Astrocyte (in vitro differentiated cells and primary cell): ENCODE measurements around the gene CALR3. TPM values are rescaled to one million over a fixed set of nuclear protein-coding genes. Genes with fewer than 3 reads are reported as not detected.
A peak's percentile ranks its signal among the peaks of the same experiment; 100 is the strongest.

Experiments
- DNase-seq: peaks from one replicate; pipeline ENCODE4 v3.0.0-alpha.2; 2010; ENCODE audit warnings: low read depth
- FAIRE-seq: peaks from 2 replicates; lab custom pipeline; 2011; peaks lifted over from hg19 to GRCh38; lab: Jason Lieb, UNC
- H2AFZ ChIP-seq: 2 replicates; pipeline ENCODE4 v1.6.0; 2012; ENCODE audit warnings: low read depth, low read length, inconsistent platforms
- H3K27ac ChIP-seq: 2 replicates; pipeline ENCODE4 v1.5.1; 2011; ENCODE audit warnings: low read depth, low read length, inconsistent platforms
- H3K27me3 ChIP-seq: 2 replicates; pipeline ENCODE4 v1.6.0; 2011; ENCODE audit warnings: low read length, inconsistent platforms; ENCODE audit not compliant: insufficient read depth
- H3K36me3 ChIP-seq: 2 replicates; pipeline ENCODE4 v1.5.1; 2011; ENCODE audit warnings: low read length, inconsistent platforms; ENCODE audit not compliant: insufficient read depth
- H3K4me1 ChIP-seq: 2 replicates; pipeline ENCODE4 v1.5.1; 2011; ENCODE audit warnings: low read length, inconsistent platforms; ENCODE audit not compliant: insufficient read depth
- H3K4me2 ChIP-seq: 2 replicates; pipeline ENCODE4 v1.6.0; 2012; ENCODE audit warnings: low read length, inconsistent platforms
- H3K4me3 ChIP-seq: 2 replicates; pipeline ENCODE4 v1.5.1; 2011; ENCODE audit warnings: low read depth, mild to moderate bottlenecking, low read length, inconsistent platforms; ENCODE audit not compliant: insufficient read depth
- H3K79me2 ChIP-seq: 2 replicates; pipeline ENCODE4 v1.6.0; 2012; ENCODE audit warnings: mild to moderate bottlenecking, low read length, inconsistent platforms; ENCODE audit not compliant: insufficient read depth
- H3K9ac ChIP-seq: 2 replicates; pipeline ENCODE4 v1.6.0; 2012; ENCODE audit warnings: mild to moderate bottlenecking, low read length, inconsistent platforms
- H3K9me3 ChIP-seq: 2 replicates; pipeline ENCODE4 v1.5.1; 2012; ENCODE audit warnings: low read depth, mild to moderate bottlenecking, low read length, inconsistent platforms; ENCODE audit not compliant: insufficient read depth
- H4K20me1 ChIP-seq: 2 replicates; pipeline ENCODE4 v1.6.0; 2012; ENCODE audit warnings: low read length, inconsistent platforms; ENCODE audit not compliant: insufficient read depth
- H3K27ac Mint-ChIP-seq: one replicate; pipeline ENCODE4 v1.8.0; 2021; ENCODE audit warnings: mild to moderate bottlenecking, mixed read lengths; ENCODE audit not compliant: unreplicated experiment
- H3K27me3 Mint-ChIP-seq: one replicate; pipeline ENCODE4 v1.8.0; 2021; ENCODE audit warnings: low read depth, mixed read lengths; ENCODE audit not compliant: unreplicated experiment
- H3K36me3 Mint-ChIP-seq: one replicate; pipeline ENCODE4 v1.8.0; 2021; ENCODE audit warnings: low read depth, mixed read lengths; ENCODE audit not compliant: unreplicated experiment
- H3K4me1 Mint-ChIP-seq: one replicate; pipeline ENCODE4 v1.8.0; 2021; ENCODE audit warnings: low read depth, mixed read lengths; ENCODE audit not compliant: unreplicated experiment
- H3K4me3 Mint-ChIP-seq: one replicate; pipeline ENCODE4 v1.8.0; 2021; ENCODE audit warnings: mild to moderate bottlenecking, moderate library complexity, mixed read lengths; ENCODE audit not compliant: unreplicated experiment
- H3K9me3 Mint-ChIP-seq: one replicate; pipeline ENCODE4 v1.8.0; 2021; ENCODE audit warnings: mild to moderate bottlenecking, mixed read lengths; ENCODE audit not compliant: unreplicated experiment
- EZH2 ChIP-seq: IDR thresholded peaks from 2 replicates; pipeline ENCODE4 v1.6.1; 2012; ENCODE audit warnings: mild to moderate bottlenecking, low read length, inconsistent platforms; ENCODE audit not compliant: insufficient read depth
- total RNA-seq: library from RNA; stranded (reverse); gene quantifications from 2 replicates; pipeline ENCODE4 v1.2.1, GENCODE V29; 2021
- TF ChIP-seq, protein P1 (sequence below): IDR thresholded peaks from 2 replicates; pipeline ENCODE4 v1.5.1; 2011; ENCODE audit warnings: low read depth, mild to moderate bottlenecking, inconsistent platforms, low read length, moderate library complexity; ENCODE audit not compliant: insufficient read depth

CALR3 gene
- total RNA-seq, 1 donor from 2014 or later, result not detected

GRCh38 chr19:16446108-16446723, 49.8 kb downstream of the CALR3 start:
- H4K20me1 ChIP-seq, result peaks cover 93% of the 10 kb centered on the region
- Mint-ChIP-seq H3K4me3 (no peak overlapping the region), H3K27ac (no peak overlapping the region), H3K9me3 (no peaks in the 10 kb centered on the region), H3K4me1 (peaks cover 28% of the 10 kb centered on the region), H3K36me3 (peaks cover 13% of the 10 kb centered on the region), H3K27me3 (no peaks in the 10 kb centered on the region)
- H3K79me2 ChIP-seq, result peaks cover 77% of the 10 kb centered on the region
- H3K27ac ChIP-seq, result no peak overlapping the region
- FAIRE-seq, result no peak
- H3K27me3 ChIP-seq, result no peaks in the 10 kb centered on the region
- no peak for DNase-seq
- peaks cover 40% of the 10 kb centered on the region for H3K4me1 ChIP-seq
- H3K36me3 ChIP-seq, result no peaks in the 10 kb centered on the region
- no peak overlapping the region for H3K4me3 ChIP-seq
- peak overlapping the region; percentile 52 for H3K4me2 ChIP-seq
- no peak for TF ChIP-seq EZH2
- TF ChIP-seq, protein P1, sequence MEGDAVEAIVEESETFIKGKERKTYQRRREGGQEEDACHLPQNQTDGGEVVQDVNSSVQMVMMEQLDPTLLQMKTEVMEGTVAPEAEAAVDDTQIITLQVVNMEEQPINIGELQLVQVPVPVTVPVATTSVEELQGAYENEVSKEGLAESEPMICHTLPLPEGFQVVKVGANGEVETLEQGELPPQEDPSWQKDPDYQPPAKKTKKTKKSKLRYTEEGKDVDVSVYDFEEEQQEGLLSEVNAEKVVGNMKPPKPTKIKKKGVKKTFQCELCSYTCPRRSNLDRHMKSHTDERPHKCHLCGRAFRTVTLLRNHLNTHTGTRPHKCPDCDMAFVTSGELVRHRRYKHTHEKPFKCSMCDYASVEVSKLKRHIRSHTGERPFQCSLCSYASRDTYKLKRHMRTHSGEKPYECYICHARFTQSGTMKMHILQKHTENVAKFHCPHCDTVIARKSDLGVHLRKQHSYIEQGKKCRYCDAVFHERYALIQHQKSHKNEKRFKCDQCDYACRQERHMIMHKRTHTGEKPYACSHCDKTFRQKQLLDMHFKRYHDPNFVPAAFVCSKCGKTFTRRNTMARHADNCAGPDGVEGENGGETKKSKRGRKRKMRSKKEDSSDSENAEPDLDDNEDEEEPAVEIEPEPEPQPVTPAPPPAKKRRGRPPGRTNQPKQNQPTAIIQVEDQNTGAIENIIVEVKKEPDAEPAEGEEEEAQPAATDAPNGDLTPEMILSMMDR, result no peak
- H2AFZ ChIP-seq, result no peak overlapping the region
- H3K9me3 ChIP-seq, result no peaks in the 10 kb centered on the region
- H3K9ac ChIP-seq, result no peak overlapping the region

DNA sequence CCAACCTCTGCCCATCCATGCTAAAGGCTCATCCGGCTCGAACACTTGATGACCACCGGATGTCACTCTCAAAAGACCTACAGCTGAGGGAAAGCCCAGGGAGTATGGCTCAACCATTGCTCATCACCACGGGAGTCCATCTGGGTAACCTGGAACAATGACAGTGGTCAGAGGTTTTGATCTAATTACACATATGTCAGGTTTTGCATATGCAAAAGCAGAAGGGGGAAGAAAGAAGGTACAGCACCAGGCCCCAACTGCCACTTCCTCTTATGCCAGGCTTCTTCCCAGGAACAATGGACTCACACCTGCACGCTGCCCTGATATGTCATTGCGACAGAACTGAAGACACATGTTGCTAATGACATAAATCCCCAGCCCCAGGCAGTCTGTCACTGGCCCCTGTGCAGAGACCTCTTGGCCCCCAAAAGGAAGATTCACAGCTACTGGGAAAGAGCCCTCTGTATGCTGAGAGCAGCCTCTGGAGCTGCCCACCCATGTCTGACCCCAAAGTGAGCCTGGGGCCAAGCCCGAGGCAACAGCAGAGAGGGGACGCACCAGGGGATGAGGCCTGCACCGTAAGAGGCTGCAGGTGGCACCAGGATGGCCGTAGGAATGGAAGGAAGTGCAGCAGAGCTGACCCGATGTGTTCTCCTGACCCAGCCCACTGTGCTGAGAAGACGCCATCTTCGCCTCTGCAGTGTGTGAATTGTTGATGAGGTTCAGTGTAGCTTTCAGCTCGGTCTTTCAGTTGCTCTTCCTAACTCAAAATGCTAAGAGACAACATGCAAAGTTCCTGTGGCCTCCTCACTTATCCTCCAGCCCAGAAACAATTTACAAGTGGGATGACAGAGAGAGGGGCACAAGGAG, 50.5 kb downstream of the CALR3 start:
- H4K20me1 ChIP-seq, result peaks cover 90% of the 10 kb centered on the region
- peaks cover 40% of the 10 kb centered on the region for H3K4me1 ChIP-seq
- peak overlapping the region; percentile 8 for H3K27ac ChIP-seq
- Mint-ChIP-seq H3K9me3 (no peaks in the 10 kb centered on the region), H3K36me3 (peaks cover 13% of the 10 kb centered on the region), H3K4me1 (peaks cover 28% of the 10 kb centered on the region), H3K4me3 (no peak overlapping the region), H3K27ac (no peak overlapping the region), H3K27me3 (no peaks in the 10 kb centered on the region)
- no peaks in the 10 kb centered on the region for H3K27me3 ChIP-seq
- FAIRE-seq, result no peak
- peak overlapping the region; percentile 8 for H3K4me2 ChIP-seq
- no peak overlapping the region for H2AFZ ChIP-seq
- no peaks in the 10 kb centered on the region for H3K9me3 ChIP-seq
- H3K9ac ChIP-seq, result no peak overlapping the region
- no peak for TF ChIP-seq EZH2
- TF ChIP-seq, protein P1, result no peak
- no peak overlapping the region for H3K4me3 ChIP-seq
- H3K36me3 ChIP-seq, result peaks cover 2% of the 10 kb centered on the region
- DNase-seq, result peak; percentile 44
- H3K79me2 ChIP-seq, result peaks cover 70% of the 10 kb centered on the region
